ENCODE measurements around the gene AK1.
"Not testable (repeated sequence)": the region's sequence is repeated elsewhere in the genome, so short reads cannot be mapped to it uniquely, and the experiment has no call there.

The AK1 gene

DNA sequence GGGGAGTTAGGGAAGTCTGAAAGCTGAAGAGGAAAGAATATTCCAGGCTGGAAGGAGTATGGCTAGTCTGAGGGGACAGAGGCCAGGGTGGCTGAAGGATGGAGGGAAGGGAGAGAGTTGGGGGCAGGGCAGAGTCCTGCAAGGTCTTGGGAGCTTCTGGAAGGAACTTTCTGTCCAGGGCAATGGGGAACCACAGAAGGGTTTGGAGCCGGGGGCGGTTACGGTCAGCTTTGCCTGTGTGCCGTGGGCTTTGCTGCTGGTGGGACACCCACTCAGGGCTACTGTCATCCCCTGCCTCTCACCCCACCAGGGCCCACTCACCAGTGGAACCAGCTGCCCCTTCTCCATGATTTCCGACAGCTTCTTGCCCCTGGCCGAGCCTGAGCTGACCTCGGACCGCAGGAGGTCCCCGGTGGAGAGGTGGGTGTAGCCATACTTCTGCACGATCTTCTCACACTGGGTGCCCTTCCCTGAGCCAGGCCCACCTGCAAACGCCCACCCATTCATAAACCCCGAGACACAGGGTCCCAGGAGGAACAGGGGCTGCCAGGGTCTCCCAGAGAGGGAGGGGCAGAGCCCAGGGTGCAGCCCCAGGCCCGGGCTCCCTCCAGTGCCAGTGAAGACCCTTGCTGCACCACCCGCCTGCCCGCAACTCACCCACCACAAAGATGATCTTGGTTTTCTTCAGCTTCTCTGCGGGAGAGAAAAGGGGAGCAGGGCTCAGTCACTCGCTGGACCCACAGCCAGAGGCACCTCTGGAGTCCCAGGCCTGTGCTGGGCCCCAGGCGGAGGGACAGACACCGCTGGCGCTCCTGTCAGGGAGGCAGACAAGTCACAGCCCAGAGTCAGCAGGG, 4.9 kb downstream of the AK1 start:
- Histone ChIP-seq H3K27me3 (peaks cover 8 to 16% (median 10%) of the 10 kb centered on the region in 11 experiments), H3K4me3 (no peak overlapping the region), H3K4me2 (peak overlapping the region; percentile 57 to 88 (median 83)), H3K9ac (peak overlapping the region in 8 of 11 experiments; percentile 32 to 56 (median 47); a peak in 11 of 22 replicates), H4K20me1 (peaks cover 0 to 13% (median 0%) of the 10 kb centered on the region in 11 experiments; a peak in 1 of 22 replicates), H3K9me3 (replicated peaks in 1 of 11) (no peaks in the 10 kb centered on the region), H3K27ac (peak overlapping the region in 6 of 11 experiments; percentile 10 to 41 (median 17); a peak in 4 of 22 replicates), H3K4me1 (peaks cover 52 to 91% (median 82%) of the 10 kb centered on the region in 10 experiments), H3K36me3 (no peaks in the 10 kb centered on the region)
- no peak for TF ChIP-seq Cebpa-rat (IDR thresholded peaks at IDR 0.05)

DNA sequence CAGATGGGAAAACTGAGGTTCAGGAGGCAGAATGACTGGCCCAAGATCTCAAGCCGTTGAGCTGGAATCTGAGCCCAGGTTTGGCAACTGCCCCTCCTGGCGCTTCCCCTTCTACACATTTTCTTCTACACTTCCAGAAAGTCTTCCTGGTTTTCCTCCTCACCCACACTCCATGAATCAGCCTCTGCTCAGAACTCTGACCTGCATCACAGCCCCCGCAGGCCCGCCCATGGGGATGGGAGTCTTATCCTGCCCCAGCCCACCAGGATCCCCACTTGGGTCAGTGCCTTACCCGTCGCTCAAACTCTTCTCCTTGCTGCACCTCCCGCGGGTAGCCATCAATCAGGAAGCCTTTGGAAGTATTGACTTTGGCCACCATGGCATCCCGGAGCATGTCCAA, 5.9 kb downstream of the AK1 start:
- H3K4me3 ChIP-seq = no peak overlapping the region
- H3K36me3 ChIP-seq = no peaks in the 10 kb centered on the region
- H3K4me2 ChIP-seq = no peak overlapping the region; a peak in 1 of 22 replicates
- H3K9me3 ChIP-seq (replicated peaks in 1 of 11) = no peaks in the 10 kb centered on the region
- H3K27ac ChIP-seq = no peak overlapping the region
- peaks cover 0 to 6% (median 0%) of the 10 kb centered on the region in 11 experiments; a peak in 4 of 22 replicates for H3K27me3 ChIP-seq
- peaks cover 56 to 93% (median 84%) of the 10 kb centered on the region in 10 experiments for H3K4me1 ChIP-seq
- H4K20me1 ChIP-seq = peaks cover 0 to 13% (median 0%) of the 10 kb centered on the region in 11 experiments; a peak in 1 of 22 replicates
- no peak overlapping the region for H3K9ac ChIP-seq
- no peak for TF ChIP-seq Cebpa-rat (IDR thresholded peaks at IDR 0.05)

DNA sequence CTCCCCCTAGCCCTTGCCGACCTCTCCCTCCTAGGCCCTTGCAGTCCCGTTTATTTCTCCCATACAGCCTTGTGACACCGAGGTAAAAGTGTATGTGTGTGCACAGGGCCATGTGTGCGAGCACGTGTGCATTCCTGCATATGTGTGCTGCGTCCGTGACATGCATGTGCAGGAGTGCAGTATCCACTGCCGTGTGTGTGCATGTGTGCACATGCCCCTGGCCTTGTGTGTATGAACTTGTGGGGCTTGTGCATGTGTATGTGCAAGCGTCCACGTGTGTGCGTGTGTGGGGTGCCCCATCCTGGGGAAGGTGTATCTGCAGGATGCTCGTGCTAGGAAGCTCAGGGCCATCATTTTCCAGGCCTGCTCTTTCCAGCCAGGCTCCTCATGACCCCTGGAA, 6.6 kb downstream of the AK1 start:
- TF ChIP-seq Cebpa-rat (IDR thresholded peaks at IDR 0.05) = no peak
- Histone ChIP-seq H4K20me1 (peaks cover 0 to 11% (median 0%) of the 10 kb centered on the region in 11 experiments; a peak in 1 of 22 replicates), H3K9me3 (replicated peaks in 1 of 11) (no peaks in the 10 kb centered on the region), H3K27me3 (peaks cover 0 to under 1% (median 0%) of the 10 kb centered on the region in 11 experiments; a peak in 1 of 22 replicates), H3K4me2 (peak overlapping the region in 1 of 11 experiments; percentile 2; a peak in 2 of 22 replicates), H3K4me3 (no peak overlapping the region), H3K36me3 (no peaks in the 10 kb centered on the region), H3K4me1 (peaks cover 62 to 94% (median 85%) of the 10 kb centered on the region in 10 experiments), H3K27ac (no peak overlapping the region), H3K9ac (no peak overlapping the region)

DNA sequence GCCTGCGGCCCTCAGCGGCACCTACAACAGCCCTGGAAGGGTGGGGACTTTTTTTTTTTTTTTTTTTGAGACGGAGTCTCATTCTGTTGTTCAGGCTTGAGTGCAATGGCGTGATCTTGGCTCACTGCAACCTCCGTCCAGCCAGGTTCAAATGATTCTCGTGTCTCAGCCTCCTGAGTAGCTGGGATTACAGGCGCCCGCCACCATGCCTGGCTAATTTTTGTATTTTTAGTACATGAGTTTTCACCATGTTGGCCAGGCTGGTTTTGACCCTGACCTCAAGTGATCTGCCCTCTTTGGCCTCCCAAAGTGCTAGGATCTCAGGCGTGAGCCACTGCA, 7.4 kb downstream of the AK1 start:
- Histone ChIP-seq H3K4me2 (peak overlapping the region in 5 of 11 experiments; percentile 2 to 94 (median 38); a peak in 7 of 22 replicates), H4K20me1 (peaks cover 0 to 11% (median 0%) of the 10 kb centered on the region in 11 experiments; a peak in 1 of 22 replicates), H3K4me1 (peaks cover 67 to 94% (median 85%) of the 10 kb centered on the region in 10 experiments)
- H3K27me3 ChIP-seq; H3K9ac ChIP-seq; H3K9me3 ChIP-seq (replicated peaks in 1 of 11); H3K4me3 ChIP-seq; H3K36me3 ChIP-seq; H3K27ac ChIP-seq: not testable (repeated sequence)

DNA sequence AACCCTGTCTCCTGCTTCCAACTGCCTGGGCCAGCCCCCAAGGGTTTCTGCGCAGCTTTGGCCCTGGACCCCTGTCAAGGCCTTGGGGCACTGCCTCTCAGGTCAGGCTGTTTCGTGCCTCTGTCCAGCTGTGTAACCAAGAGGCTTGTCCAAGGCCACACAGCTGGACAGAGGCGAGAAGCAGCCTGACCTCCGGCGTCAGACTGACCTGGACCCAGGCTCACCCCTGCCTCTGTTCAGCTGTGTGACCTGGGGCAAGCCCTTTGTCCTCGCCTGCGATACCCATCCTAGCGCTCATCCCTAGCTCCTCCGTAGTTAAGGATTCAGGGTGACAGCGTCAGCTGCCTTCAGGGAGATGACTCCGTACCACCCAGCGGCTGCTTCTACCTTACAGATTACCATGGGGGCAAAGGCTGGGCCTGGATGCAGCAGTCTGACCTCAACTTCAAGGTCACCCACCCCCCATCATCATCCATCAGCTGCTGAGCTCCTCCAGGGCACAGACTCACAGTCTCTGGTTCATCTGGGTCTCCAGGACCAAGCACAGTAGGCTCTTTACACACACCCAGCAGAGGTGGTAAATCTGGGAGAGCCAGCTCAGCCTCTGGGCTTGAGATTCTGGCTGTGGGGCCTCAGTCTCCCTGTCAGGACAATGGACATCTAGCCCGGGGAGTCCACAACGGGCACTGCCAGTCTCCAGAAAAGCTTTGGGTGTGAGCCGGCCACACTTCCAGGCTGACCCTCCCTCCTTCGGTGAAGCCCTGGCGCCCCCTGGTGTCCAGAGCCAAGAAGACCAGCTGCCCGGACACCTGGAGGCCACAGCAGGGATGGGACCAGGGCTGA, 7.9 kb downstream of the AK1 start:
- Histone ChIP-seq H4K20me1 (peaks cover 0 to 11% (median 0%) of the 10 kb centered on the region in 11 experiments; a peak in 1 of 22 replicates), H3K27ac (peak overlapping the region in 1 of 11 experiments; percentile 45; a peak in 1 of 22 replicates), H3K36me3 (no peaks in the 10 kb centered on the region), H3K9me3 (replicated peaks in 1 of 11) (no peaks in the 10 kb centered on the region), H3K4me1 (peaks cover 73 to 94% (median 86%) of the 10 kb centered on the region in 10 experiments), H3K4me2 (peak overlapping the region in 10 of 11 experiments; percentile 2 to 100 (median 62); a peak in 17 of 22 replicates), H3K27me3 (no peaks in the 10 kb centered on the region), H3K9ac (peak overlapping the region in 4 of 11 experiments; percentile 7 to 45 (median 16); a peak in 4 of 22 replicates), H3K4me3 (no peak overlapping the region)
- no peak for TF ChIP-seq Cebpa-rat (IDR thresholded peaks at IDR 0.05)

DNA sequence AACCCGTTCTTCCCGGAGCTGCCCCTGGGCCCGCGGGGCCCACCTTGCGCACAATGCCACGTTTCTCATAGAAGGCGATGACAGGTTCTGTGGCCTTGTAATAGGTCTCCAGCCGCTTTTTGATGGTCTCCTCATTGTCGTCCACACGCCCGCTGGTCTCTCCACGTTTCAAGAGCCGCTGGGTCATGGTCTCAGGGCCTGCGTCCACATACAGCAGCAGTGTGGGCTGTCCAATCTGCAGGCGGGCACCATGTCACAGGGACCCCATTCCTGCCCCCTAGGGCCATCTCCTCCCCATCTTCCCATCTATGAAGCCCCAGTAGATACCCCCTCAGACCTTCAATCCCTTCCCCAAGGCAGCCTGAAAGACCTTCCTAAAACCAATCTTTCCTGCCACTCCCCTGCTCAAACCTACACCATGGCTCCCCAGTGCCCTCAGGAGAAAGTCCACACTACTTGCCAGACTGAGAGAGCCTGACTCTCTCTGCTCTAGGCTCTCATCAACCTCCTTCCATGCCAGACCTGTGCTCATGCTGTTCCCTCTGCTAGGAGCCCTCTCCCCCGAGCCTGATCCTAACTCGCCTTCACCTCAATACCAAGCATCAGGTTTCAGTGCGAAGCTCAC, 9.1 kb downstream of the AK1 start:
- H3K9me3 ChIP-seq (replicated peaks in 1 of 11) = no peaks in the 10 kb centered on the region
- 0 out of 22 replicates have a peak overlapping the region, but pooled peaks of 1 of the 11 experiments have one; percentile 34 for H3K27ac ChIP-seq
- no peaks in the 10 kb centered on the region for H3K27me3 ChIP-seq
- H4K20me1 ChIP-seq = 0 out of 22 replicates have a peak, but pooled peaks cover 0 to 11% (median 0%) of the 10 kb centered on the region in 11 experiments
- peak overlapping the region; percentile 26 to 100 (median 88); a peak in 21 of 22 replicates for H3K4me2 ChIP-seq
- no peaks in the 10 kb centered on the region for H3K36me3 ChIP-seq
- H3K9ac ChIP-seq = peak overlapping the region in 2 of 11 experiments; percentile 24 to 31; a peak in 2 of 22 replicates
- no peak overlapping the region for H3K4me3 ChIP-seq
- TF ChIP-seq Cebpa-rat (IDR thresholded peaks at IDR 0.05) = no peak
- H3K4me1 ChIP-seq = peaks cover 75 to 94% (median 86%) of the 10 kb centered on the region in 10 experiments

DNA sequence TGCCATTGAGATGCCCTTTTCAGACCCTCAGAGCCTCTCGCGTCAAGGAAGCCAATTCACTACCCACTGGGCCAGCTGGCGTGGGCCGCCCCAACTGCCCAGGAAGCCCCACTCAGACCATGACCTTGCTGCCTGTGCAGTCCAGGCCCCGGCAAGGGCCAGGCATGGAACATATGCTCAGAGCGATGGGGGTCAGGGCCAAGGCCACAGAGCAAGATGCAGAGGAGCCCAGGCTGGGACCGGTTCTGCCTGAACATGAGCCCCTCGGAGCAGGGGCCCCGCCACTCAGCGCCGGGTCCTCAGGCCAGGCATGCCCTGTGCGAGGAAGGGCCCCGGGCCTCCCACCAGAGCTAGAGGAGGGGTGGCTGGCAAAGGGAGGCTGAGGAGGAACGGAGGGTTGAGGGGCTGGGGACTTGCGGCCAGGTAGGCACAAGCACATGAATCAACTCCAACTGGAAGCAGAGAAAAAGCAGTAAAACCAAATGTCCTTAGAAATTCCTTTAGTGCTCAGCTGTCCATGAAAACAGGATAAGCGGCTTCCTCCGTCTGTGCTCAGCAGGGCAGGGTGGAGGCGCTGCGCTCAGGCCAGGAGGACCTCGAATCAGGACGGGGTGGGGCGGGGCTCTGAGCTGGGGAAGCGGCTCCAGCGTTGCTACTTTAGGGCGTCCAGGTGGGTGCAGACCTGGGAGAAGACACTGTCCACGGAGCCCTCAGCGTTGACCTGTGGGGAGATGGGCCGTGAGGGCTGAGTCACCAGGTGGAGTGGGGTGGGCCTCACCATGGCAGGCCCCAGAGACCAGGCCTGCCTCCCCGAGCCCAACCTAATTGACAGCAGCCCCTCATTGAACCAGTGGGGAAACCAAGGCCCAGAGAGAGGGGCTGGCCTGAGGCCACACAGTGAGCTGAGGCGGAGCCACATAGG, 9.9 kb downstream of the AK1 start:
- Histone ChIP-seq H3K4me1 (peaks cover 75 to 94% (median 86%) of the 10 kb centered on the region in 10 experiments), H3K27ac (peak overlapping the region in 5 of 11 experiments; percentile 23 to 96 (median 34); a peak in 6 of 22 replicates), H3K4me2 (peak overlapping the region; percentile 26 to 100 (median 88); a peak in 21 of 22 replicates), H3K9me3 (replicated peaks in 1 of 11) (no peaks in the 10 kb centered on the region), H3K27me3 (no peaks in the 10 kb centered on the region), H4K20me1 (0 out of 22 replicates have a peak, but pooled peaks cover 0 to 3% (median 0%) of the 10 kb centered on the region in 11 experiments), H3K4me3 (no peak overlapping the region), H3K36me3 (no peaks in the 10 kb centered on the region), H3K9ac (peak overlapping the region in 4 of 11 experiments; percentile 12 to 42 (median 34); a peak in 5 of 22 replicates)
- TF ChIP-seq Cebpa-rat (IDR thresholded peaks at IDR 0.05) = no peak

Data from BLaER1 treated with 17β-estradiol and CSF1 and Interleukin-3, amounts not matched to agents 10 nM and 100 nM (cell line).